ENCODE data around the gene GMDS. TPM values are rescaled to one million over a fixed set of nuclear protein-coding genes. Genes with fewer than 3 reads are reported as not detected.

GMDS gene
- total RNA-seq, 2 donors from 2014 or later, result 25.4 to 29.5 TPM

GRCh38 chr6:2166717-2167116 lies 78.7 kb downstream of the GMDS start:
- Histone ChIP-seq H3K9me3 (ENCODE audit: control insufficient read depth, low read length) (peaks cover 18% of the 10 kb centered on the region), H3K4me1 (ENCODE audit: control insufficient read depth, insufficient read depth, low read length) (peaks cover 6% of the 10 kb centered on the region), H3K36me3 (ENCODE audit: control insufficient read depth, insufficient read depth, low read length) (no peaks in the 10 kb centered on the region), H3K27ac (ENCODE audit: low read depth, low read length) (no peak overlapping the region), H3K27me3 (ENCODE audit: control insufficient read depth, insufficient read depth, low read length, poor library complexity, severe bottlenecking) (no peaks in the 10 kb centered on the region), H3K4me3 (ENCODE audit: low read length) (no peak overlapping the region), H3K9ac (ENCODE audit: extremely low read depth, low read length, poor library complexity, severe bottlenecking) (no peak overlapping the region)
- DNase-seq, result no peak
- H3K4me1 Mint-ChIP-seq, result no peaks in the 10 kb centered on the region
- no peak for TF ChIP-seq CTCF (conservative IDR thresholded peaks at IDR 0.05)
- no peaks in the 10 kb centered on the region for H3K36me3 Mint-ChIP-seq (ENCODE audit: low read depth)
- H3K27me3 Mint-ChIP-seq (ENCODE audit: insufficient read depth), result no peaks in the 10 kb centered on the region
- no peaks in the 10 kb centered on the region for H3K9me3 Mint-ChIP-seq
- no peak overlapping the region for H3K4me3 Mint-ChIP-seq
- no peak overlapping the region for H3K27ac Mint-ChIP-seq
- 74% methylated on average over 1 of the region's 1 CpG; no CpG with 5 or more reads in 1 of the 2 experiments for WGBS, 2 experiments (ENCODE audit: insufficient coverage in 1 of 2, insufficient read length in 1 of 2)

- no peaks in the 10 kb centered on the region for H3K27me3 ChIP-seq (ENCODE audit: control insufficient read depth, insufficient read depth, low read length, poor library complexity, severe bottlenecking)
- no peak overlapping the region for H3K4me3 Mint-ChIP-seq
- no peaks in the 10 kb centered on the region for H3K4me1 Mint-ChIP-seq
- H3K27me3 Mint-ChIP-seq (ENCODE audit: insufficient read depth), result no peaks in the 10 kb centered on the region
- H3K27ac ChIP-seq (ENCODE audit: low read depth, low read length), result no peak overlapping the region
- no peak overlapping the region for H3K27ac Mint-ChIP-seq
- H3K9me3 Mint-ChIP-seq, result no peaks in the 10 kb centered on the region
- H3K4me1 ChIP-seq (ENCODE audit: control insufficient read depth, insufficient read depth, low read length), result peaks cover 6% of the 10 kb centered on the region
- DNase-seq, result no peak
- no peak overlapping the region for H3K9ac ChIP-seq (ENCODE audit: extremely low read depth, low read length, poor library complexity, severe bottlenecking)
- H3K36me3 ChIP-seq (ENCODE audit: control insufficient read depth, insufficient read depth, low read length), result no peaks in the 10 kb centered on the region
- H3K36me3 Mint-ChIP-seq (ENCODE audit: low read depth), result no peaks in the 10 kb centered on the region
- H3K9me3 ChIP-seq (ENCODE audit: control insufficient read depth, low read length), result peaks cover 18% of the 10 kb centered on the region
- 88 to 97% methylated on average over 1 of the region's 1 CpG for WGBS, 2 experiments (ENCODE audit: insufficient coverage in 1 of 2, insufficient read length in 1 of 2)
- H3K4me3 ChIP-seq (ENCODE audit: low read length), result no peak overlapping the region
- no peak for TF ChIP-seq CTCF (conservative IDR thresholded peaks at IDR 0.05)
Observed at GRCh38 chr6:2165286-2165685, 80.1 kb downstream of the GMDS start.

- Histone ChIP-seq H3K36me3 (ENCODE audit: control insufficient read depth, insufficient read depth, low read length) (no peaks in the 10 kb centered on the region), H3K4me3 (ENCODE audit: low read length) (no peak overlapping the region), H3K27ac (ENCODE audit: low read depth, low read length) (no peak overlapping the region), H3K4me1 (ENCODE audit: control insufficient read depth, insufficient read depth, low read length) (peaks cover 6% of the 10 kb centered on the region), H3K9ac (ENCODE audit: extremely low read depth, low read length, poor library complexity, severe bottlenecking) (no peak overlapping the region), H3K9me3 (ENCODE audit: control insufficient read depth, low read length) (peaks cover 18% of the 10 kb centered on the region), H3K27me3 (ENCODE audit: control insufficient read depth, insufficient read depth, low read length, poor library complexity, severe bottlenecking) (no peaks in the 10 kb centered on the region)
- WGBS, 2 experiments (ENCODE audit: insufficient coverage in 1 of 2, insufficient read length in 1 of 2), result 85 to 93% methylated on average over 2 of the region's 2 CpGs
- H3K36me3 Mint-ChIP-seq (ENCODE audit: low read depth), result no peaks in the 10 kb centered on the region
- H3K9me3 Mint-ChIP-seq, result no peaks in the 10 kb centered on the region
- DNase-seq, result no peak
- no peaks in the 10 kb centered on the region for H3K4me1 Mint-ChIP-seq
- no peak overlapping the region for H3K4me3 Mint-ChIP-seq
- no peak overlapping the region for H3K27ac Mint-ChIP-seq
- TF ChIP-seq CTCF (conservative IDR thresholded peaks at IDR 0.05), result no peak
- no peaks in the 10 kb centered on the region for H3K27me3 Mint-ChIP-seq (ENCODE audit: insufficient read depth)
Observed at GRCh38 chr6:2164481-2164880, 80.9 kb downstream of the GMDS start.

Measured in endodermal cell (in vitro differentiated cells).